ENCODE measurements around the gene TMEM95. TPM values are rescaled to one million over a fixed set of nuclear protein-coding genes. Genes with fewer than 3 reads are reported as not detected.
"Not testable (repeated sequence)": the region's sequence is repeated elsewhere in the genome, so short reads cannot be mapped to it uniquely, and the experiment has no call there.

TMEM95 gene
- total RNA-seq, 1 donor from 2014 or later = not detected

DNA sequence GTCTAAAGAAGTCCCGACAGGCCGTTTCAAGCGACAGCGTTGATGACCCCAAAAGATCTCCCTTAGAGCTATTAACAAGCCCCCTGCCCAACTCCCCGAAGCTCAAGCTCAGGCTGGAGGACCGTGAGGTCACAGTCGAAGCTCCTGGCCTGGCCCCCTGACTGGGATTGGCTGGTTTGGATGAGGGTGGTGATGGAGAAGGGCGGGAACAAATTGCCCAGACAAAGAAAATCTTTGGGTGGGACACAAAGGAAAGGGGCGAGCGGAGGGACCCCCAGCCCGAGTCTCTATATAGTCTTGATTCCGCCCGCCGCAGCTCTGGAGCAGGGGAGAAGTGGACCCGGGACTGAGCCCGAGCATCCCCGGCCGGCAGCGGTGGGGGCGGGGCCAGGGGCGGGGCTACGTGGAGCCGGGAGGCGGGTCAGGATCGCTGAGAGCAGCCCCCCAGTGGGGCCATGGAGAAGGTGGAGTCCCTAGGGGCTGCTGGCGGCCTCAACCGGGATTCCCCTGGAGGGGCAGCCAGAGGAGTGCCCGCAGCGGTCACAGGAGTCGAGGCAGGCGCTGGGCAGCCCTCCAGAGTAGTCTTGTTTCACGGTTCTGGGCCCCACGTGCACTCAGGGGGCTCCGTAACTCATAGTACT lies 24.8 kb upstream of the TMEM95 start:
- Histone ChIP-seq H3K4me1 (peaks cover 0 to 12% of the 10 kb centered on the region in 2 donors), H3K27me3 (no peaks in the 10 kb centered on the region), H3K4me3 (peak overlapping the region; percentile 89 to 97), H3K27ac (peak overlapping the region; percentile 89 to 92), H3K36me3 (peaks cover 0 to 6% of the 10 kb centered on the region in 2 donors), H3K9me3 (no peaks in the 10 kb centered on the region)
- DNase-seq (ENCODE audit: low spot score in 2 of 2) = peak; percentile 55 to 87
- no peak for TF ChIP-seq CTCF (IDR thresholded peaks at IDR 0.05)
- intact Hi-C loops (cut with DNase I) = loop anchor here (1.0 to 2.0 kb wide), 4 partner anchors 15 to 73 kb away; partner anchors contain the start of genes GPS2 and PLSCR3

DNA sequence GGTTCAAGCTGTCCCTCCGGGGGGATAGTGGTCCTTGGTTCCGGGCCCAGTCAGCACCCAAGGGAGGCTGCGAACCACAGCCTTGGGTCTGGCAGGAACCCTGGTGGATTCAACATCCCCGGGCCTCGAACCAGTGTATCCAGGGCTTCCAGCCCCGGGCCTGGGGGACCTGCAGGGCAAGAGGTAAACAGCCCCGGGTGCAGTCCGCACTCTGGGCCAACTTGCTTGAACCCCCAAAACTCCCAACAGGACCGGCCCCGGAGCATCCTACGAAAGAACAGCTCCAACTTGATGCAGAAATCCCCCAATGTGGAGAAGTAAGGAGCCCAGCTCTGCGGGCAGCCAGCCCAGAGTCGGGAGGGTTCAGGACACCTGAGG lies 24.3 kb upstream of the TMEM95 start:
- H3K4me1 ChIP-seq = peaks cover 0 to 12% of the 10 kb centered on the region in 2 donors
- TF ChIP-seq CTCF (IDR thresholded peaks at IDR 0.05) = no peak
- H3K36me3 ChIP-seq = peaks cover 0 to 1% of the 10 kb centered on the region in 2 donors
- peak overlapping the region; percentile 89 to 92 for H3K27ac ChIP-seq
- intact Hi-C loops (cut with DNase I) = loop anchor here (1.0 kb wide), 1 partner anchor 73 kb away; no protein-coding TSS in a partner anchor
- no peaks in the 10 kb centered on the region for H3K9me3 ChIP-seq
- H3K27me3 ChIP-seq = no peaks in the 10 kb centered on the region
- no peak for DNase-seq (ENCODE audit: low spot score in 2 of 2)
- H3K4me3 ChIP-seq = peak overlapping the region; percentile 89 to 97

DNA sequence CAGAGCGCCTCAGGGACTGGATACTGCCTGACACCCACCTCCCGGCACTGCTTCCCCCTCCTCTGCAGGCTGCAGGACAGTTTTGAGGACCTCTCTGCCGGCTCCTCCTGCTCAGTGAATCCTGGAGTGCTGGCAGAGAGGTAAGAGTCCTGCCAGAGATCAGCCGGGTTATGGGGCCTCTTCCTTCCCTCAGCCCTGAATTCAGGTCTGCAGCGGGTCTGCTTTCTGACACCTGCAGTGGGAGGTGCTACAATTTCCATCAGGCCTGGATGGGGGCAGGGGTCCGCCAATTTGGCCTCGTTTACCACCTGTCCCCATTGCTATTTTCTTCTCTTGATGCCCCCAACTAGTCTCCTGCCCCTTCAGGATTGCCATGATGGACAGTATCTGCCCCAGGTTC lies 22.8 kb upstream of the TMEM95 start:
- H3K4me1 ChIP-seq = peaks cover 0 to 12% of the 10 kb centered on the region in 2 donors
- no peak overlapping the region for H3K27ac ChIP-seq
- no peak overlapping the region for H3K4me3 ChIP-seq
- intact Hi-C loops (cut with DNase I) = no loop called here
- no peaks in the 10 kb centered on the region for H3K27me3 ChIP-seq
- no peaks in the 10 kb centered on the region for H3K36me3 ChIP-seq
- no peaks in the 10 kb centered on the region for H3K9me3 ChIP-seq
- no peak for TF ChIP-seq CTCF (IDR thresholded peaks at IDR 0.05)
- DNase-seq (ENCODE audit: low spot score in 2 of 2) = no peak

DNA sequence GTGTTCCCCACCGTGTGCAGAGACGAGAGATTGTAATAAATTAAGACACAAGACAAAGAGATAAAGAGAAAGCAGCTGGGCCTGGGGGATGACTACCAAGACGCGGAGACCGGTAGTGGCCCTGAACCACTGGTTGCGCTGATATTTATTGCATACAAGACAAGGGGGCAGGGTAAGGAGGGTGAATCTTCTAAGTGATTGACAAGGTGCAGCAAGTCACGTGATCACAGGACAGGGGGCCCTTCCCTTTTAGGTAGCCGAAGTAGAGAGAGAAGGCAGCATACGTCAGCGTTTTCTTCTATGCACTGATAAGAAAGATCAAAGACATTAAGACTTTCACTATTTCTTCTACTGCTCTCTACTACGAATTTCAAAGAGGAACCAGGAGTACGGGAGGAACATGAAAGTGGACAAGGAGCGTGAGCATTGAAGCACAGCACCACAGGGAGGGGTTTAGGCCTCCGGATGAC lies 22.3 kb upstream of the TMEM95 start:
- H3K27ac ChIP-seq; intact Hi-C loops (cut with DNase I); H3K4me3 ChIP-seq; H3K27me3 ChIP-seq; H3K36me3 ChIP-seq; DNase-seq (ENCODE audit: low spot score in 2 of 2); H3K9me3 ChIP-seq: not testable (repeated sequence)
- H3K4me1 ChIP-seq = peaks cover 0 to 12% of the 10 kb centered on the region in 2 donors

GRCh38 chr17:7334938-7335538 lies 19.9 kb upstream of the TMEM95 start:
- intact Hi-C loops (cut with DNase I) = no loop called here
- Histone ChIP-seq H3K4me3 (no peak overlapping the region), H3K27ac (no peak overlapping the region), H3K27me3 (no peaks in the 10 kb centered on the region), H3K9me3 (no peaks in the 10 kb centered on the region), H3K4me1 (peaks cover 0 to 3% of the 10 kb centered on the region in 2 donors), H3K36me3 (no peaks in the 10 kb centered on the region)
- no peak for DNase-seq (ENCODE audit: low spot score in 2 of 2)
- TF ChIP-seq CTCF (IDR thresholded peaks at IDR 0.05) = no peak

DNA sequence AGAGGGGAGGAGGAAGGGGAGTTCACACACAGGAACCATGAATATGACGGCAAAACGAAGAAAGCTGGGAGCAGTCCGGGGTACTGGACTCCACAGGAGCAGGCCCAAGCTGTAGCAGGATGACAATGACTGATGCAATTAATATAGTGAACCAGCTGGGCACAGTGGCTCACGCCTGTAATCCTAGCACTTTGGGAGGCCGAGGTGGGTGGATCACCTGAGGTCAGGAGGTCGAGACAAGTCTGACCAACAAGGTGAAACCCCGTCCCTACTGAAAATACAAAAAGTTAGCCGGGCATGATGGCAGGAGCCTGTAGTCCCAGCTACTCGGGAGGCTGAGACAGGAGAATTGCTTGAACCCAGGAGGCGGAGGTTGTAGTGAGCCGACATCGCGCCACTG lies 19.2 kb upstream of the TMEM95 start:
- H3K27ac ChIP-seq; H3K27me3 ChIP-seq; H3K9me3 ChIP-seq; H3K4me1 ChIP-seq; H3K36me3 ChIP-seq; DNase-seq (ENCODE audit: low spot score in 2 of 2); H3K4me3 ChIP-seq; intact Hi-C loops (cut with DNase I): not testable (repeated sequence)
